A549 (cell line): Measurements from ENCODE around the gene B3GALT2. TPM values are rescaled to one million over a fixed set of nuclear protein-coding genes. Genes with fewer than 3 reads are reported as not detected.
A peak's percentile ranks its signal among the peaks of the same experiment; 100 is the strongest.

Source experiments
- ATAC-seq, 2 experiments: fragments of 200-7000 bp in 1 of 2; fragments of >200 bp in 1 of 2; cut with Nextera tagmentation in 1 of 2; cut with Tn5 transposase in 1 of 2; 3 replicates each; pipeline versions ENCODE4 v1.8.0 to v1.9.1; 2018 to 2020; ENCODE audit warnings: mild to moderate bottlenecking in 1 of 2, moderate library complexity in 1 of 2
- CTCF ChIA-PET: fragments of 300-600 bp; sonication (Branson Sonifier 250); formaldehyde crosslinking; extraction: SDS; loops from one replicate; lab custom pipeline; 2021; ENCODE audit warnings: antibody characterized with exemption, inconsistent platforms; lab: Yijun Ruan, JAX
- POLR2A ChIA-PET: fragments of 350-600 bp; formaldehyde crosslinking; extraction: SDS; loops from one replicate; lab custom pipeline; 2021; ENCODE audit warnings: antibody characterized with exemption, inconsistent platforms; lab: Yijun Ruan, JAX
- DNase-seq, 2 experiments: peaks; one replicate each; pipeline versions ENCODE4 v3.0.0 to v3.0.0-alpha.2; 2011 to 2016; ENCODE audit warnings: low read depth in 1 of 2, low spot score in 1 of 2
- FAIRE-seq: peaks from 2 replicates; lab custom pipeline; 2011; peaks lifted over from hg19 to GRCh38; lab: Jason Lieb, UNC
- H3K27ac ChIP-seq, 2 experiments: fragments of >200 bp; sonication (Bioruptor Twin); formaldehyde crosslinking; 3 replicates each; pipeline ENCODE4 v1.5.1; 2016 to 2017
- H3K4me1 ChIP-seq: fragments of >200 bp; sonication (Bioruptor Twin); formaldehyde crosslinking; 3 replicates; pipeline ENCODE4 v1.6.1; 2016
- H3K4me2 ChIP-seq: fragments of >200 bp; sonication (Bioruptor Twin); formaldehyde crosslinking; 3 replicates; pipeline ENCODE4 v1.6.1; 2016
- H3K4me3 ChIP-seq: fragments of >200 bp; sonication (Bioruptor Twin); formaldehyde crosslinking; 3 replicates; pipeline ENCODE4 v1.5.1; 2016
- H3K9me3 ChIP-seq: fragments of >200 bp; sonication (Bioruptor Twin); formaldehyde crosslinking; 3 replicates; pipeline ENCODE4 v1.6.1; 2016
- CBX2 ChIP-seq: fragments of 200-600 bp; sonication (generic); IDR thresholded peaks from 2 replicates; pipeline ENCODE4 v1.6.1; 2016; ENCODE audit warnings: low read depth, mild to moderate bottlenecking, borderline replicate concordance
- FOSL2 ChIP-seq, 2 experiments: fragments of 450-650 bp in 1 of 2; fragments of >200 bp in 1 of 2; sonication (Bioruptor Twin) in 1 of 2; formaldehyde crosslinking; IDR thresholded peaks; 2 replicates each; pipeline versions ENCODE4 v1.5.0 to v1.6.1; 2016 to 2020; ENCODE audit warnings: mild to moderate bottlenecking in 1 of 2, moderate library complexity in 1 of 2
- HDAC2 ChIP-seq: fragments of 200-600 bp; sonication (generic); IDR thresholded peaks from 2 replicates; pipeline ENCODE4 v1.6.1; 2016
- HOXA7 ChIP-seq: fragments of 250-450 bp; sonication (Bioruptor Pico); IDR thresholded peaks from 2 replicates; pipeline ENCODE4 v1.5.0; 2020; ENCODE audit warnings: mild to moderate bottlenecking, moderate library complexity
- NFE2L2 ChIP-seq: fragments of 150-350 bp; conservative IDR thresholded peaks from 2 replicates; pipeline ENCODE4 v1.6.1; 2014; ENCODE audit warnings: low read length
- POLR2A ChIP-seq: IDR thresholded peaks from 2 replicates; pipeline ENCODE4 v1.6.1; 2012; ENCODE audit warnings: mild to moderate bottlenecking, low read length
- POLR2AphosphoS2 ChIP-seq: conservative IDR thresholded peaks from 2 replicates; pipeline ENCODE4 v1.6.1; 2012; ENCODE audit warnings: low read length, improper control_type of control experiment, inconsistent platforms
- RAD21 ChIP-seq, 2 experiments: fragments of >200 bp in 1 of 2; sonication (Bioruptor Twin) in 1 of 2; formaldehyde crosslinking in 1 of 2; IDR thresholded peaks in 1 of 2; conservative IDR thresholded peaks in 1 of 2; 2 replicates in 1 of 2; 3 replicates in 1 of 2; pipeline ENCODE4 v1.6.1; 2012 to 2018; ENCODE audit warnings: inconsistent platforms in 1 of 2
- RARB ChIP-seq: fragments of 250-450 bp; sonication (Bioruptor Pico); IDR thresholded peaks from 2 replicates; pipeline ENCODE4 v1.8.0; 2021; ENCODE audit warnings: mild to moderate bottlenecking, moderate library complexity
- RFX5 ChIP-seq: fragments of 450-650 bp; IDR thresholded peaks from 2 replicates; pipeline ENCODE4 v1.7.1; 2014; ENCODE audit warnings: antibody characterized with exemption, mild to moderate bottlenecking, moderate library complexity
- SMC3 ChIP-seq: fragments of >200 bp; sonication (Bioruptor Twin); formaldehyde crosslinking; IDR thresholded peaks from 3 replicates; pipeline ENCODE4 v1.6.1; 2018; ENCODE audit warnings: inconsistent platforms
- TP53 ChIP-seq: fragments of 250-450 bp; sonication (Bioruptor Pico); IDR thresholded peaks from 2 replicates; pipeline ENCODE4 v1.5.0; 2021; ENCODE audit warnings: mild to moderate bottlenecking, moderate library complexity
- ZFP36 ChIP-seq: fragments of 450-650 bp; IDR thresholded peaks from 2 replicates; pipeline ENCODE4 v1.6.1; 2014; ENCODE audit warnings: borderline replicate concordance; ENCODE audit not compliant: partially characterized antibody
- ZNF302 ChIP-seq: fragments of 250-450 bp; sonication (Bioruptor Pico); IDR thresholded peaks from 2 replicates; pipeline ENCODE4 v1.9.0; 2021; ENCODE audit warnings: inconsistent platforms, mild to moderate bottlenecking, moderate library complexity
- WGBS: methylation state at CpG from one replicate; pipeline ENCODE4 v1.1.6; 2017; ENCODE audit errors: missing lambda C conversion rate; 5-methylcytosine and 5-hydroxymethylcytosine counted together
- polyA plus RNA-seq, 4 experiments: library from polyadenylated mRNA; depleted of rRNA in 3 of 4; stranded (reverse); fragments of >200 nt; fragmentation: RNase III in 1 of 4; extraction: RNeasy Plus Mini Kit Qiagen cat#74134 plus additional on column Dnase treatment in 1 of 4; gene quantifications; 2 replicates in 3 of 4; 3 replicates in 1 of 4; pipeline ENCODE4 v1.2.3, GENCODE V29; 2011 to 2017
- TF ChIP-seq, protein P1 (sequence below): fragments of >200 bp; sonication (Bioruptor Twin); formaldehyde crosslinking; IDR thresholded peaks from 3 replicates; pipeline ENCODE4 v1.5.1; 2016
- TF ChIP-seq, protein P2 (sequence below): fragments of >200 bp; sonication (Bioruptor Twin); formaldehyde crosslinking; IDR thresholded peaks from 3 replicates; pipeline ENCODE4 v1.6.1; 2016
- TF ChIP-seq, protein P3 (sequence below): fragments of >200 bp; sonication (Bioruptor Twin); formaldehyde crosslinking; IDR thresholded peaks from 2 replicates; pipeline ENCODE4 v1.6.1; 2016
- TF ChIP-seq, protein P4 (sequence below): IDR thresholded peaks from 2 replicates; pipeline ENCODE4 v1.6.1; 2012

Gene B3GALT2
- polyA plus RNA-seq, 2 of the 4 experiments (the other 2 are of a cell fraction) = not detected

DNA sequence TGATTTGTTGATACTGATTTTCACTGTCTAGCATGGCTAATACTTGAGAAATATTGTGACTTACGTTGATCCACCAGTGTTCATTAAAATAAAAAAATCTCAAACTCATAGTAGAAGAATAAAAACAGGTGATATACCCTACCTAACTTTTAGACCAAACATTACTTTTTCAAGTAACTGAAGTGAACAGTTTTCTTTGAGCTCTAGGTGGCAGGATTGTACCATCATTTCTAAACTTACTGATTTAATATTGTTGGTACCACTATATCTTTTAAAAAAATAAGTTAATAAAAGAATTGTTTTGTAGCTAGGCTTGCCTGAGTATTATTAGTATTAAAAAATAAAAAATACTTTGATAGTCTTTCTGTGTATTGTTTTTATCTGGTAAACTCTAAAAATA is 43.1 kb downstream of the B3GALT2 start:
- DNase-seq (no peak), ATAC-seq (peak in 1 of 2 experiments; percentile 51; a peak in 2 of 6 replicates), FAIRE-seq (peak; percentile 74)
- ChIA-PET CTCF (interaction anchor here (0.8 to 2.4 kb wide), 5 partner anchors 10 to 50 kb away, joined by 3 to 6 read pairs (median 4); no protein-coding TSS in a partner anchor), POLR2A (no interaction called here)
- H3K4me3 ChIP-seq = no peak overlapping the region
- no peaks in the 10 kb centered on the region for H3K4me1 ChIP-seq
- no peak overlapping the region for H3K4me2 ChIP-seq
- no peaks in the 10 kb centered on the region for H3K9me3 ChIP-seq
- TF ChIP-seq, protein P1, sequence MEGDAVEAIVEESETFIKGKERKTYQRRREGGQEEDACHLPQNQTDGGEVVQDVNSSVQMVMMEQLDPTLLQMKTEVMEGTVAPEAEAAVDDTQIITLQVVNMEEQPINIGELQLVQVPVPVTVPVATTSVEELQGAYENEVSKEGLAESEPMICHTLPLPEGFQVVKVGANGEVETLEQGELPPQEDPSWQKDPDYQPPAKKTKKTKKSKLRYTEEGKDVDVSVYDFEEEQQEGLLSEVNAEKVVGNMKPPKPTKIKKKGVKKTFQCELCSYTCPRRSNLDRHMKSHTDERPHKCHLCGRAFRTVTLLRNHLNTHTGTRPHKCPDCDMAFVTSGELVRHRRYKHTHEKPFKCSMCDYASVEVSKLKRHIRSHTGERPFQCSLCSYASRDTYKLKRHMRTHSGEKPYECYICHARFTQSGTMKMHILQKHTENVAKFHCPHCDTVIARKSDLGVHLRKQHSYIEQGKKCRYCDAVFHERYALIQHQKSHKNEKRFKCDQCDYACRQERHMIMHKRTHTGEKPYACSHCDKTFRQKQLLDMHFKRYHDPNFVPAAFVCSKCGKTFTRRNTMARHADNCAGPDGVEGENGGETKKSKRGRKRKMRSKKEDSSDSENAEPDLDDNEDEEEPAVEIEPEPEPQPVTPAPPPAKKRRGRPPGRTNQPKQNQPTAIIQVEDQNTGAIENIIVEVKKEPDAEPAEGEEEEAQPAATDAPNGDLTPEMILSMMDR = peak; percentile 58
- TF ChIP-seq SMC3 (0 out of 3 replicates have a peak, but pooled peaks have one; percentile 32), RAD21 (conservative IDR thresholded peaks at IDR 0.05 in 1 of 2, IDR thresholded peaks at IDR 0.05 in 1 of 2) (peak; percentile 46 to 67), ZNF302 (CRISPR knock-in tag) (no peak)
- TF ChIP-seq, protein P2, sequence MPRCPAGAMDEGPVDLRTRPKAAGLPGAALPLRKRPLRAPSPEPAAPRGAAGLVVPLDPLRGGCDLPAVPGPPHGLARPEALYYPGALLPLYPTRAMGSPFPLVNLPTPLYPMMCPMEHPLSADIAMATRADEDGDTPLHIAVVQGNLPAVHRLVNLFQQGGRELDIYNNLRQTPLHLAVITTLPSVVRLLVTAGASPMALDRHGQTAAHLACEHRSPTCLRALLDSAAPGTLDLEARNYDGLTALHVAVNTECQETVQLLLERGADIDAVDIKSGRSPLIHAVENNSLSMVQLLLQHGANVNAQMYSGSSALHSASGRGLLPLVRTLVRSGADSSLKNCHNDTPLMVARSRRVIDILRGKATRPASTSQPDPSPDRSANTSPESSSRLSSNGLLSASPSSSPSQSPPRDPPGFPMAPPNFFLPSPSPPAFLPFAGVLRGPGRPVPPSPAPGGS = no peak
- no peak overlapping the region for H3K27ac ChIP-seq
- 28% methylated on average over 1 of the region's 1 CpG for WGBS

DNA sequence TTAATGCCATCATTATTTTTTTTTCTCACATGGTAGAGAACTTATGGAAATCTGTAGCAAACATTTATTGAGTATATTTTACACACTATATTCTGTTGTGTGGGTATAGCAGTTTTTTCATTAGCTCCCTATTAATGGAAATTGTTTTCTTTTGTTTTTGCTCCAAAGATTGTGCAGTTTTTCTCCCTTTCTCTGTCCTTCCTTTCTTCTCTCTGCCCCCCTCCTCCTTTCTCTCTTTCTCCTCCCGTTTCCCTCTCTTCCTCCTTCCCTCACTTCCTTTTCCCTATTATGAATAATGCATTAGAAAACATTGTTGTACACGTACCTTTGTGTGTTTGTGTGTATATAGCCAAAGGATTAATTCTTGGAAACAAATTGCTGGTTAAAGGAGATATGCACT is 44.0 kb downstream of the B3GALT2 start:
- FAIRE-seq (no peak), DNase-seq (no peak), ATAC-seq (no peak)
- Histone ChIP-seq H3K4me2 (no peak overlapping the region), H3K4me1 (no peaks in the 10 kb centered on the region), H3K4me3 (no peak overlapping the region), H3K27ac (no peak overlapping the region), H3K9me3 (no peaks in the 10 kb centered on the region)
- ChIA-PET CTCF (interaction anchor here (1.0 to 2.4 kb wide), 3 partner anchors 17 to 49 kb away, joined by 4 to 6 read pairs (median 5); no protein-coding TSS in a partner anchor), POLR2A (interaction anchor here (1.0 kb wide), 1 partner anchor 24 kb away, joined by 7 read pairs; no protein-coding TSS in a partner anchor)
- TF ChIP-seq RFX5 = no peak
- WGBS = 50% methylated on average over 2 of the region's 2 CpGs

DNA sequence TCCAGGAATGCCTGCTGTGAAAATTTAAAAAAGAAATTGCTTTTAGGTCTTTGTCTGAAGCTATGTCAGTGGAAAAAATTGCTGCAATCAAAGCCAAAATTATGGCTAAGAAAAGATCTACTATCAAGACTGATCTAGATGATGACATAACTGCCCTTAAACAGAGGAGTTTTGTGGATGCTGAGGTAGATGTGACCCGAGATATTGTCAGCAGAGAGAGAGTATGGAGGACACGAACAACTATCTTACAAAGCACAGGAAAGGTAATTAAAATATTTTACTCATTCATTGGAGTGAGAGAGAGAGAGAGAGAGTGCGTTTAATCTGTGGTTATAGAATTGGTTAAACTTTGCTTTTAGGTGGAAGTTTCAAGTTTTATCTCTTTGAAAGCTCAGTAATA is 44.6 kb downstream of the B3GALT2 start:
- H3K4me3 ChIP-seq = no peak overlapping the region
- no peaks in the 10 kb centered on the region for H3K9me3 ChIP-seq
- CTCF ChIA-PET = interaction anchor here (0.6 to 2.4 kb wide), 2 partner anchors 40 to 91 kb away, joined by 3 to 6 read pairs; no protein-coding TSS in a partner anchor
- no peak overlapping the region for H3K4me2 ChIP-seq
- TF ChIP-seq RARB = no peak
- no peak for TF ChIP-seq HOXA7 (CRISPR knock-in tag)
- TF ChIP-seq POLR2A = no peak
- no peak for TF ChIP-seq SMC3
- TF ChIP-seq, protein P3, sequence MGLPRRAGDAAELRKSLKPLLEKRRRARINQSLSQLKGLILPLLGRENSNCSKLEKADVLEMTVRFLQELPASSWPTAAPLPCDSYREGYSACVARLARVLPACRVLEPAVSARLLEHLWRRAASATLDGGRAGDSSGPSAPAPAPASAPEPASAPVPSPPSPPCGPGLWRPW = no peak
- no peak for TF ChIP-seq TP53 (CRISPR knock-in tag)
- no peak for TF ChIP-seq POLR2AphosphoS2
- TF ChIP-seq NFE2L2 = no peak
- no peak for TF ChIP-seq HDAC2
- no peak for TF ChIP-seq FOSL2 (IDR thresholded peaks at IDR 0.05)
- TF ChIP-seq FOSL2 (CRISPR knock-in tag; IDR thresholded peaks at IDR 0.05) = no peak
- TF ChIP-seq ZFP36 = no peak
- FAIRE-seq = no peak
- H3K27ac ChIP-seq = no peak overlapping the region
- no peaks in the 10 kb centered on the region for H3K4me1 ChIP-seq
- WGBS = 91% methylated on average over 3 of the region's 3 CpGs
- POLR2A ChIA-PET = interaction anchor here (1.0 kb wide), 1 partner anchor 25 kb away, joined by 7 read pairs; no protein-coding TSS in a partner anchor
- no peak for ATAC-seq
- DNase-seq = no peak

DNA sequence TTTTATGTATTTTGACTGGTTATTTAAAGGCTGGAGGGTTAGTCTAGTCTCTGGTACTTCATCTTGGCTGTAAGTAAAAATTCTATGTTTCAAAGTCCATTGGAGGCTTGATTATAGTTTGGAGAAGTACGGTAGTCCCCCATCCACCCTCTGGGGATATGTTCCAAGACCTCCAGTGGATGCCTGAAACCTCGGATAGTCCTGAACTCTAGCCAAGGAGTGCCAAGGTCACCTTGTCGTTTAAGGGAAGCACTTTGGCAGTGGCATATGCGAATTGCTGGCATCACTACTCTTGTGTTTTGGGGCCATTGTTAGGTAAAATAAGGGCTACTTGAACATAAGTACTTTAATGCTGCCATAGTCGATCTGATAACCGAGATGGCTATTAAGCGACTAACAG is 46.2 kb downstream of the B3GALT2 start:
- CTCF ChIA-PET = no interaction called here
- Histone ChIP-seq H3K4me3 (no peak overlapping the region), H3K9me3 (no peaks in the 10 kb centered on the region), H3K4me2 (no peak overlapping the region), H3K27ac (no peak overlapping the region), H3K4me1 (no peaks in the 10 kb centered on the region)
- ATAC-seq = no peak
- no peak for FAIRE-seq
- TF ChIP-seq CBX2 = no peak
- TF ChIP-seq, protein P4, sequence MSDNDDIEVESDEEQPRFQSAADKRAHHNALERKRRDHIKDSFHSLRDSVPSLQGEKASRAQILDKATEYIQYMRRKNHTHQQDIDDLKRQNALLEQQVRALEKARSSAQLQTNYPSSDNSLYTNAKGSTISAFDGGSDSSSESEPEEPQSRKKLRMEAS = no peak
- POLR2A ChIA-PET = no interaction called here
- 84% methylated on average over 7 of the region's 7 CpGs for WGBS
- DNase-seq = no peak
